PFSK-1 (cell line): ENCODE data around the gene ATMIN.

ENCODE experiments used
- FOXP2 ChIP-seq: optimal IDR thresholded peaks from 2 replicates; pipeline ENCODE3; 2011; ENCODE audit warnings: borderline replicate concordance, control low read depth, inconsistent platforms; ENCODE audit not compliant: insufficient read depth; ENCODE audit errors: extremely low read length, extremely low read depth
- POLR2AphosphoS5 ChIP-seq: IDR thresholded peaks from 2 replicates; pipeline ENCODE4 v1.6.1; 2012; ENCODE audit warnings: low read depth, mild to moderate bottlenecking, control low read depth, low read length, moderate library complexity
- SIN3A ChIP-seq: IDR thresholded peaks from 2 replicates; pipeline ENCODE4 v1.6.1; 2012; ENCODE audit warnings: mild to moderate bottlenecking, low read length, moderate library complexity, borderline replicate concordance; ENCODE audit not compliant: insufficient read depth
- TAF1 ChIP-seq: IDR thresholded peaks from 2 replicates; pipeline ENCODE4 v1.6.1; 2012; ENCODE audit warnings: low read length, control low read depth, borderline replicate concordance; ENCODE audit not compliant: insufficient read depth
- TF ChIP-seq, protein P1 (sequence below), 2 experiments: IDR thresholded peaks; 2 replicates each; pipeline versions ENCODE4 v1.6.1 to v1.8.0; 2011 to 2012; ENCODE audit warnings: low read depth in 2 of 2, low read length in 2 of 2, control low read depth in 1 of 2, inconsistent platforms in 1 of 2, mild to moderate bottlenecking in 1 of 2, moderate library complexity in 1 of 2; ENCODE audit not compliant: insufficient read depth in 1 of 2

The ATMIN gene

DNA sequence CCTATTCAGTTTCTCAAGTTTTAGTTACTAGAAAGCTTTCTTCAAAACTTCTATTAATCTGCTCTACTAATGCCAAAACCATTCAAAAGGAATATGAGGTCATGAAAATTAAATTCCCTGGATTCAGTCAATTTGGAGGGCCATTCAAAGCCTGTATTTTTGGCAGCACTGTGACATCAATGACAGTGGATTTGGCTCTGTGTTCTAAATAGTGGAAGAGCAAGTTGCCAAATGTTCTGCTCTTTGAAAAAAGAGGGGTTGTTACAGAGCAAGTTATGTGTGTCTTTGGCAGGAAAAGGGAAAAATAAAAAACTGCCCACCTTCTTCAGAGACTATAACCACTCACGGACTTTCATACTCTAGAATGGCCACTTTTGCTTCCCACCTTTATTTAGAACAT is 44.6 kb downstream of the ATMIN start:
- TF ChIP-seq FOXP2: no peak
- no peak for TF ChIP-seq SIN3A
- no peak for TF ChIP-seq TAF1
- no peak for TF ChIP-seq POLR2AphosphoS5
- TF ChIP-seq, protein P1, sequence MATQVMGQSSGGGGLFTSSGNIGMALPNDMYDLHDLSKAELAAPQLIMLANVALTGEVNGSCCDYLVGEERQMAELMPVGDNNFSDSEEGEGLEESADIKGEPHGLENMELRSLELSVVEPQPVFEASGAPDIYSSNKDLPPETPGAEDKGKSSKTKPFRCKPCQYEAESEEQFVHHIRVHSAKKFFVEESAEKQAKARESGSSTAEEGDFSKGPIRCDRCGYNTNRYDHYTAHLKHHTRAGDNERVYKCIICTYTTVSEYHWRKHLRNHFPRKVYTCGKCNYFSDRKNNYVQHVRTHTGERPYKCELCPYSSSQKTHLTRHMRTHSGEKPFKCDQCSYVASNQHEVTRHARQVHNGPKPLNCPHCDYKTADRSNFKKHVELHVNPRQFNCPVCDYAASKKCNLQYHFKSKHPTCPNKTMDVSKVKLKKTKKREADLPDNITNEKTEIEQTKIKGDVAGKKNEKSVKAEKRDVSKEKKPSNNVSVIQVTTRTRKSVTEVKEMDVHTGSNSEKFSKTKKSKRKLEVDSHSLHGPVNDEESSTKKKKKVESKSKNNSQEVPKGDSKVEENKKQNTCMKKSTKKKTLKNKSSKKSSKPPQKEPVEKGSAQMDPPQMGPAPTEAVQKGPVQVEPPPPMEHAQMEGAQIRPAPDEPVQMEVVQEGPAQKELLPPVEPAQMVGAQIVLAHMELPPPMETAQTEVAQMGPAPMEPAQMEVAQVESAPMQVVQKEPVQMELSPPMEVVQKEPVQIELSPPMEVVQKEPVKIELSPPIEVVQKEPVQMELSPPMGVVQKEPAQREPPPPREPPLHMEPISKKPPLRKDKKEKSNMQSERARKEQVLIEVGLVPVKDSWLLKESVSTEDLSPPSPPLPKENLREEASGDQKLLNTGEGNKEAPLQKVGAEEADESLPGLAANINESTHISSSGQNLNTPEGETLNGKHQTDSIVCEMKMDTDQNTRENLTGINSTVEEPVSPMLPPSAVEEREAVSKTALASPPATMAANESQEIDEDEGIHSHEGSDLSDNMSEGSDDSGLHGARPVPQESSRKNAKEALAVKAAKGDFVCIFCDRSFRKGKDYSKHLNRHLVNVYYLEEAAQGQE (IDR thresholded peaks at IDR 0.05; ENCODE audit: insufficient read depth in 1 of 2, low read depth in 2 of 2, low read length in 2 of 2): no peak

DNA sequence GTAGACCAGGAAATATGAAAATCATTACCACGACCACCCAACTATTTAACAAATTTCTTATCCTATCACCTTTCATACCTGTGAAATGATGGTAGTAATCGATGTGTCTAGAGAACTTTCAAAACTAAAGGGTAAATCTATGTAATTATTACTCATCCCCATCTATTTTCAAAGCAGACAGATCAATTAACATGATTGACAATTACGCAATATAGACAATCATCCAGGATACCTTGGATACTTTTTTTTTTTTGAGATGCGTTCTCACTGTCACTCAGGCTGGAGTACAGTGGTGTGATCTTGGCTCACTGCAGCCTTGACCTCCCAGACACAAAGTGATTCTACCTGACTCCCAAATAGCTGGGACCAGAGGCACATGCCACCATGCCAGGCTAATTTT is 45.4 kb downstream of the ATMIN start:
- TF ChIP-seq SIN3A (no peak), TAF1 (no peak), FOXP2 (no peak), POLR2AphosphoS5 (no peak)
- TF ChIP-seq, protein P1 (IDR thresholded peaks at IDR 0.05; ENCODE audit: insufficient read depth in 1 of 2, low read depth in 2 of 2, low read length in 2 of 2): no peak

DNA sequence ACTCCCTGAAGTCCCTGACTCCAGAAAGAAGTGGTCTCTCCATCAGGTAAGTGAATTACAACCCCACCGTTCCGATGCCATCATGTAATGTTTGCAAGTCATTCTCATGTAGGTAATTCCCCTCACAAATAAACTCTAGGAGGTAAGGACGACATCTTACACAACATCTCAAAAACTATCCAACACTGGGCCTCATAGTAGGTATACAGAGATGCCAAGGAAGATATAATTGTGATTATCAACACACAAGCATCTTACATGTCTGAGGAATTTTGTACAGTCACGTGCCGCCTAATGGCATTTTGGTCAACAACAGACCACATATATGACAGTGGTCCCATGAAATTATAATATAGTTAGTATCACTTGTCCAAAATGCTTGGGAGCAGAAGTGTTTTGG is 53.2 kb downstream of the ATMIN start:
- TF ChIP-seq POLR2AphosphoS5 (no peak), FOXP2 (no peak), SIN3A (no peak), TAF1 (no peak)
- TF ChIP-seq, protein P1 (IDR thresholded peaks at IDR 0.05; ENCODE audit: insufficient read depth in 1 of 2, low read depth in 2 of 2, low read length in 2 of 2): no peak

DNA sequence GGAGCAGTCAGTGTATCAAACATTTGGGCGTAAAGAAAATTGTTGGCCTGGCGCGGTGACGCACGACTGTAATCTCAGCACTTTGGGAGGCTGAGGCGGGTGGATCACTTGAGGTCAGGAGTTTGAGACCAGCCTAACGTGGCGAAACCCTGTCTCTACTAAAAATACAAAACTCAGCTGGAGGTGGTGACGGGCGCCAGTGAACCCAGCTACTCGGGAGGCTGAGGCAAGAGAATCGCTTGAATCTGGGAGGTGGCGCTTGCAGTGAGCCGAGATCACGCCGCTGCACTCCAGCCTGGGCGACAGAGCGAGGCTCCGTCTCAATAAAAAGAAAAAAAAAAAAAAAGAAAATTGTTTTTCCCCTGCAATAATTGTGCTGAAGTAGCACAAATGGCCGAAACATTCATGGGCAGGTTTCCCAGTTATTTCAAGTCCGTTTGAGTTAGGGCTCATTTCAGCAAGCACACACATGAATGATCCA is 59.2 kb downstream of the ATMIN start:
- TF ChIP-seq FOXP2 (no peak), SIN3A (no peak), POLR2AphosphoS5 (no peak), TAF1 (no peak)
- TF ChIP-seq, protein P1 (IDR thresholded peaks at IDR 0.05; ENCODE audit: insufficient read depth in 1 of 2, low read depth in 2 of 2, low read length in 2 of 2): no peak

GRCh38 chr16:81095653-81095952 is 60.0 kb downstream of the ATMIN start:
- TF ChIP-seq SIN3A (no peak), FOXP2 (no peak), TAF1 (no peak), POLR2AphosphoS5 (no peak)
- TF ChIP-seq, protein P1 (IDR thresholded peaks at IDR 0.05; ENCODE audit: insufficient read depth in 1 of 2, low read depth in 2 of 2, low read length in 2 of 2): no peak
